Measurements from ENCODE around the gene PDX1. TPM values are rescaled to one million over a fixed set of nuclear protein-coding genes. Genes with fewer than 3 reads are reported as not detected.

The PDX1 gene
- total RNA-seq, 1 experiment from 2014 or later, result not detected

GRCh38 chr13:27928353-27928804, 8.6 kb downstream of the PDX1 start:
- no peak for TF ChIP-seq ATF1 (CRISPR knock-in tag; IDR thresholded peaks at IDR 0.05)
- TF ChIP-seq ELF4 (CRISPR knock-in tag; IDR thresholded peaks at IDR 0.05; ENCODE audit: low read depth), result no peak
- no peak for TF ChIP-seq ZMAT4 (CRISPR knock-in tag; IDR thresholded peaks at IDR 0.05)
- TF ChIP-seq NFE2L1 (CRISPR knock-in tag; IDR thresholded peaks at IDR 0.05), result no peak
- TF ChIP-seq ZNF121 (CRISPR knock-in tag; IDR thresholded peaks at IDR 0.05), result no peak
- TF ChIP-seq AFF4 (CRISPR knock-in tag; IDR thresholded peaks at IDR 0.05; ENCODE audit: borderline replicate concordance), result no peak
- TF ChIP-seq NFATC4 (CRISPR knock-in tag; IDR thresholded peaks at IDR 0.05), result no peak
- no peak for TF ChIP-seq ZNF396 (CRISPR knock-in tag; IDR thresholded peaks at IDR 0.05; ENCODE audit: borderline replicate concordance)
- no peak for TF ChIP-seq ESRRA (CRISPR knock-in tag; IDR thresholded peaks at IDR 0.05; ENCODE audit: borderline replicate concordance)
- TF ChIP-seq FOXJ3 (CRISPR knock-in tag; IDR thresholded peaks at IDR 0.05; ENCODE audit: borderline replicate concordance), result no peak
- TF ChIP-seq NR1H2 (CRISPR knock-in tag; IDR thresholded peaks at IDR 0.05), result no peak
- no peak for TF ChIP-seq TEAD1 (CRISPR knock-in tag; IDR thresholded peaks at IDR 0.05)
- no peak for TF ChIP-seq PREB (CRISPR knock-in tag; IDR thresholded peaks at IDR 0.05; ENCODE audit: borderline replicate concordance)
- TF ChIP-seq SMAD4 (CRISPR knock-in tag; IDR thresholded peaks at IDR 0.05), result no peak
- TF ChIP-seq GTF2I (CRISPR knock-in tag; conservative IDR thresholded peaks at IDR 0.05), result no peak
- no peak for TF ChIP-seq ZNF425 (CRISPR knock-in tag; conservative IDR thresholded peaks at IDR 0.05)
- H3K4me1 Mint-ChIP-seq, result peaks cover 41% of the 10 kb centered on the region
- ChIA-PET POLR2A (no interaction called here), CTCF (interaction anchor here (0.7 to 4.6 kb wide), 8 partner anchors 12 to 566 kb away, joined by 3 to 39 read pairs (median 6); no protein-coding TSS in a partner anchor)
- no peaks in the 10 kb centered on the region for H3K9me3 Mint-ChIP-seq
- peak; percentile 27 for DNase-seq (ENCODE audit: low spot score)
- H3K4me3 Mint-ChIP-seq, result peak overlapping the region; percentile 32; the same call in 1 of the 2 replicates
- H3K36me3 Mint-ChIP-seq, result peaks cover 4% of the 10 kb centered on the region; the same call in 1 of the 2 replicates
- ATAC-seq, result peak; percentile 7
- peaks cover 99% of the 10 kb centered on the region for H3K27me3 Mint-ChIP-seq (ENCODE audit: low read depth)
- no peak overlapping the region for H3K27ac Mint-ChIP-seq

- ChIA-PET CTCF (interaction anchor here (0.7 to 4.6 kb wide), 8 partner anchors 12 to 567 kb away, joined by 3 to 39 read pairs (median 4); no protein-coding TSS in a partner anchor), POLR2A (no interaction called here)
- Mint-ChIP-seq H3K9me3 (no peaks in the 10 kb centered on the region), H3K27ac (no peak overlapping the region), H3K4me3 (peak overlapping the region; percentile 29; the same call in 1 of the 2 replicates), H3K36me3 (0 out of 2 replicates have a peak, but pooled peaks cover 3% of the 10 kb centered on the region), H3K4me1 (peaks cover 36% of the 10 kb centered on the region), H3K27me3 (ENCODE audit: low read depth) (peaks cover 99% of the 10 kb centered on the region)
- DNase-seq (ENCODE audit: low spot score), result peak; percentile 44
- peak; percentile 50 for ATAC-seq
- no peak for TF ChIP-seq ETV6 (CRISPR knock-in tag; IDR thresholded peaks at IDR 0.05)
- no peak for TF ChIP-seq USF1 (CRISPR knock-in tag; IDR thresholded peaks at IDR 0.05)
- TF ChIP-seq CREM (CRISPR knock-in tag; IDR thresholded peaks at IDR 0.05), result no peak; the same call in 1 of the 2 replicates
- TF ChIP-seq SP1 (CRISPR knock-in tag; conservative IDR thresholded peaks at IDR 0.05), result no peak
- no peak for TF ChIP-seq ZBTB43 (CRISPR knock-in tag; IDR thresholded peaks at IDR 0.05)
- no peak for TF ChIP-seq ELF4 (CRISPR knock-in tag; IDR thresholded peaks at IDR 0.05; ENCODE audit: low read depth)
- TF ChIP-seq ZNF138 (CRISPR knock-in tag; conservative IDR thresholded peaks at IDR 0.05), result no peak
- TF ChIP-seq RELA (CRISPR knock-in tag; IDR thresholded peaks at IDR 0.05; ENCODE audit: borderline replicate concordance), result no peak
- no peak for TF ChIP-seq USF2 (CRISPR knock-in tag; IDR thresholded peaks at IDR 0.05)
Observed at GRCh38 chr13:27928805-27929753, 9.3 kb downstream of the PDX1 start.

Measured in WTC11 (cell line).